HEK293 (cell line): ENCODE results near the gene KPTN.
A peak's percentile ranks its signal among the peaks of the same experiment; 100 is the strongest.

ENCODE experiments used
- CTCF ChIA-PET: fragments of 350-600 bp; formaldehyde crosslinking; extraction: SDS; loops from one replicate; lab custom pipeline; 2021; ENCODE audit warnings: antibody characterized with exemption; lab: Yijun Ruan, JAX
- POLR2A ChIA-PET: fragments of 300-600 bp; formaldehyde crosslinking; extraction: SDS; loops from one replicate; lab custom pipeline; 2020; ENCODE audit warnings: antibody characterized with exemption, inconsistent platforms; lab: Yijun Ruan, JAX
- H3K27ac ChIP-seq: fragments of 200-500 bp; sonication (Bioruptor generic); 2 replicates; pipeline ENCODE4 v1.5.1; 2014; ENCODE audit warnings: low read depth, low read length, control low read depth, inconsistent platforms; ENCODE audit errors: extremely low read depth
- H3K36me3 ChIP-seq, 2 experiments: fragments of 200-500 bp in 1 of 2; sonication (Bioruptor generic) in 1 of 2; 1 replicate in 1 of 2; 2 replicates in 1 of 2; pipeline ENCODE4 v1.5.1; 2014 to 2017; ENCODE audit warnings: inconsistent platforms in 2 of 2, low read length in 2 of 2; ENCODE audit not compliant: control insufficient read depth in 2 of 2, insufficient read depth in 1 of 2
- H3K4me1 ChIP-seq: fragments of 200-500 bp; sonication (Bioruptor generic); 2 replicates; pipeline ENCODE4 v1.5.1; 2014; ENCODE audit warnings: mild to moderate bottlenecking, low read length, inconsistent platforms; ENCODE audit not compliant: control insufficient read depth, insufficient read depth
- H3K4me3 ChIP-seq: 2 replicates; pipeline ENCODE4 v1.5.1; 2011; ENCODE audit warnings: low read depth, mild to moderate bottlenecking, control low read depth, low read length, moderate library complexity
- H3K9me3 ChIP-seq: fragments of 200-500 bp; sonication (Bioruptor generic); 2 replicates; pipeline ENCODE4 v1.5.1; 2014; ENCODE audit warnings: low read depth, low read length, inconsistent platforms; ENCODE audit not compliant: control insufficient read depth, insufficient read depth
- CTCF ChIP-seq: fragments of 450-650 bp; formaldehyde crosslinking; IDR thresholded peaks from 2 replicates; pipeline ENCODE4 v1.5.1; 2016; ENCODE audit warnings: missing biosample characterization, missing genetic modification characterization
- EGR2 ChIP-seq: fragments of 450-650 bp; formaldehyde crosslinking; IDR thresholded peaks from 2 replicates; pipeline ENCODE4 v1.5.1; 2016; ENCODE audit warnings: low read depth, missing biosample characterization, missing genetic modification characterization
- ELK4 ChIP-seq: IDR thresholded peaks from 2 replicates; pipeline ENCODE4 v1.6.1; 2011; ENCODE audit warnings: mild to moderate bottlenecking, low read depth, low read length, borderline replicate concordance
- HOXD13 ChIP-seq: sonication (generic); formaldehyde crosslinking; IDR thresholded peaks from 2 replicates; pipeline ENCODE4 v1.8.0; 2022; ENCODE audit warnings: missing genetic modification reagents, borderline replicate concordance
- PRDM10 ChIP-seq: fragments of 450-650 bp; formaldehyde crosslinking; IDR thresholded peaks from 2 replicates; pipeline ENCODE4 v1.5.1; 2016; ENCODE audit warnings: missing biosample characterization, missing genetic modification characterization
- ZBTB1 ChIP-seq: fragments of 450-650 bp; formaldehyde crosslinking; IDR thresholded peaks from 2 replicates; pipeline ENCODE4 v1.5.1; 2016; ENCODE audit warnings: missing biosample characterization, missing genetic modification characterization
- ZBTB21 ChIP-seq: fragments of 450-650 bp; formaldehyde crosslinking; IDR thresholded peaks from 2 replicates; pipeline ENCODE4 v1.5.1; 2017; ENCODE audit warnings: missing biosample characterization, missing genetic modification characterization
- ZFHX2 ChIP-seq: fragments of 450-650 bp; formaldehyde crosslinking; conservative IDR thresholded peaks from 2 replicates; pipeline ENCODE4 v1.5.1; 2016; ENCODE audit warnings: missing biosample characterization, missing genetic modification characterization
- ZFP41 ChIP-seq: fragments of 450-650 bp; formaldehyde crosslinking; IDR thresholded peaks from 2 replicates; pipeline ENCODE4 v1.5.1; 2016; ENCODE audit warnings: missing biosample characterization, missing genetic modification characterization, borderline replicate concordance
- ZNF16 ChIP-seq: fragments of 450-650 bp; formaldehyde crosslinking; IDR thresholded peaks from 2 replicates; pipeline ENCODE4 v1.5.1; 2016; ENCODE audit warnings: low read depth, missing biosample characterization, missing genetic modification characterization
- ZNF202 ChIP-seq: fragments of 450-650 bp; formaldehyde crosslinking; IDR thresholded peaks from 2 replicates; pipeline ENCODE4 v1.5.1; 2016; ENCODE audit warnings: missing biosample characterization, missing genetic modification characterization, borderline replicate concordance
- ZNF248 ChIP-seq: fragments of 450-650 bp; formaldehyde crosslinking; IDR thresholded peaks from 2 replicates; pipeline ENCODE4 v1.5.1; 2017; ENCODE audit warnings: missing biosample characterization, missing genetic modification characterization
- ZNF324 ChIP-seq: fragments of 450-650 bp; formaldehyde crosslinking; IDR thresholded peaks from 2 replicates; pipeline ENCODE4 v1.5.1; 2016; ENCODE audit warnings: missing biosample characterization, missing genetic modification characterization
- ZNF341 ChIP-seq: fragments of 450-650 bp; formaldehyde crosslinking; IDR thresholded peaks from 2 replicates; pipeline ENCODE4; 2016; ENCODE audit warnings: low read depth, missing biosample characterization, missing genetic modification characterization
- ZNF398 ChIP-seq: fragments of 450-650 bp; formaldehyde crosslinking; IDR thresholded peaks from 2 replicates; pipeline ENCODE4 v1.5.1; 2017; ENCODE audit warnings: missing biosample characterization, missing genetic modification characterization
- ZNF433 ChIP-seq: fragments of 450-650 bp; formaldehyde crosslinking; IDR thresholded peaks from 2 replicates; pipeline ENCODE4 v1.5.1; 2016; ENCODE audit warnings: missing biosample characterization, missing genetic modification characterization, low read depth
- ZNF473 ChIP-seq: fragments of 450-650 bp; formaldehyde crosslinking; IDR thresholded peaks from 2 replicates; pipeline ENCODE4 v1.5.1; 2017; ENCODE audit warnings: missing biosample characterization, missing genetic modification characterization
- ZNF48 ChIP-seq: fragments of 450-650 bp; formaldehyde crosslinking; IDR thresholded peaks from 2 replicates; pipeline ENCODE4 v1.5.1; 2016; ENCODE audit warnings: missing biosample characterization, missing genetic modification characterization
- ZNF510 ChIP-seq: fragments of 450-650 bp; formaldehyde crosslinking; IDR thresholded peaks from 2 replicates; pipeline ENCODE4 v1.5.1; 2018; ENCODE audit warnings: mild to moderate bottlenecking, missing genetic modification characterization, missing biosample characterization; ENCODE audit not compliant: insufficient replicate concordance
- ZNF513 ChIP-seq: fragments of 450-650 bp; IDR thresholded peaks from 2 replicates; pipeline ENCODE4 v1.5.1; 2018; ENCODE audit warnings: missing biosample characterization, missing genetic modification characterization
- ZNF585B ChIP-seq: fragments of 450-650 bp; formaldehyde crosslinking; IDR thresholded peaks from 2 replicates; pipeline ENCODE4 v1.5.1; 2016; ENCODE audit warnings: missing biosample characterization, missing genetic modification characterization
- ZNF610 ChIP-seq: fragments of 450-650 bp; formaldehyde crosslinking; IDR thresholded peaks from 2 replicates; pipeline ENCODE4 v1.5.1; 2016; ENCODE audit warnings: missing biosample characterization, missing genetic modification characterization, borderline replicate concordance
- ZNF701 ChIP-seq: fragments of 450-650 bp; formaldehyde crosslinking; IDR thresholded peaks from 2 replicates; pipeline ENCODE4 v1.5.1; 2016; ENCODE audit warnings: missing biosample characterization, missing genetic modification characterization
- ZNF791 ChIP-seq: fragments of 450-650 bp; formaldehyde crosslinking; IDR thresholded peaks from 2 replicates; pipeline ENCODE4 v1.5.1; 2016; ENCODE audit warnings: missing biosample characterization, missing genetic modification characterization

Gene KPTN

GRCh38 chr19:47483800-47484690 is at the start of gene KPTN (continued):
- peak; percentile 10; the same call in 1 of the 2 replicates for TF ChIP-seq ZNF610 (tag by site-specific recombination)
- TF ChIP-seq ELK4, result no peak
- TF ChIP-seq ZNF48 (tag by site-specific recombination), result no peak
- no peak for TF ChIP-seq ZNF16 (tag by site-specific recombination)

GRCh38 chr19:47531640-47532387 is 47.8 kb upstream of the KPTN start:
- POLR2A ChIA-PET, result interaction anchor here (1.0 kb wide), 1 partner anchor 8 kb away, joined by 5 read pairs; no protein-coding TSS in a partner anchor
- Histone ChIP-seq H3K4me3 (no peak overlapping the region), H3K9me3 (no peaks in the 10 kb centered on the region), H3K4me1 (no peaks in the 10 kb centered on the region), H3K36me3 (no peaks in the 10 kb centered on the region), H3K27ac (no peak overlapping the region)
- CTCF ChIA-PET, result interaction anchor here (0.7 to 5.1 kb wide), 7 partner anchors 10 to 183 kb away, joined by 3 to 19 read pairs (median 5); partner anchors contain the start of genes DHX34, KPTN and NAPA
- TF ChIP-seq ZNF341 (tag by site-specific recombination) (peak; percentile 46; the same call in 1 of the 2 replicates), ZNF510 (tag by site-specific recombination) (no peak), ZNF202 (no peak), ZNF248 (tag by site-specific recombination) (no peak), CTCF (tag by site-specific recombination) (peak; percentile 56), ZNF513 (tag by site-specific recombination) (peak; percentile 52; the same call in 1 of the 2 replicates), ZNF433 (tag by site-specific recombination) (no peak), ZBTB1 (tag by site-specific recombination) (no peak), PRDM10 (tag by site-specific recombination) (0 out of 2 replicates have a peak, but pooled peaks have one; percentile 21), ZNF324 (tag by site-specific recombination) (no peak), HOXD13 (no peak), ZNF791 (tag by site-specific recombination) (no peak), ZFP41 (tag by site-specific recombination) (no peak), ZFHX2 (tag by site-specific recombination) (peak; percentile 57), EGR2 (0 out of 2 replicates have a peak, but pooled peaks have one; percentile 16), ZNF585B (no peak), ZNF701 (tag by site-specific recombination) (no peak), ZNF398 (peak; percentile 56; the same call in 1 of the 2 replicates), ZNF473 (no peak), ZBTB21 (tag by site-specific recombination) (no peak)
